HCT116 (cell line): ENCODE measurements around the gene SAP130.

ENCODE experiments used
- ATF3 ChIP-seq: IDR thresholded peaks from 2 replicates; pipeline ENCODE4 v1.6.1; 2012
- CEBPB ChIP-seq: IDR thresholded peaks from 2 replicates; pipeline ENCODE4 v1.6.1; 2012; ENCODE audit warnings: low read depth
- EGR1 ChIP-seq: IDR thresholded peaks from 2 replicates; pipeline ENCODE4 v1.6.1; 2012; ENCODE audit warnings: low read depth
- ELF1 ChIP-seq: IDR thresholded peaks from 2 replicates; pipeline ENCODE4 v1.6.1; 2012; ENCODE audit warnings: low read depth, borderline replicate concordance
- POLR2A ChIP-seq: IDR thresholded peaks from 2 replicates; pipeline ENCODE4 v1.7.0; 2011; ENCODE audit warnings: borderline replicate concordance; ENCODE audit not compliant: insufficient read depth, insufficient read length; ENCODE audit errors: extremely low read depth
- RAD21 ChIP-seq: IDR thresholded peaks from 2 replicates; pipeline ENCODE4 v1.6.1; 2012; ENCODE audit warnings: low read depth, mild to moderate bottlenecking
- REST ChIP-seq: IDR thresholded peaks from 2 replicates; pipeline ENCODE4 v1.6.1; 2012; ENCODE audit warnings: low read depth
- YY1 ChIP-seq: IDR thresholded peaks from 2 replicates; pipeline ENCODE4 v1.6.1; 2011; ENCODE audit warnings: low read length, low read depth, moderate library complexity, mild to moderate bottlenecking; ENCODE audit not compliant: insufficient replicate concordance; ENCODE audit errors: extremely low read depth
- TF ChIP-seq, protein P1 (sequence below), 3 experiments: fragments of 200-600 bp in 1 of 3; sonication (generic) in 1 of 3; IDR thresholded peaks in 2 of 3; conservative IDR thresholded peaks in 1 of 3; 2 replicates each; pipeline ENCODE4 v1.5.1; 2012 to 2017; ENCODE audit warnings: low read depth in 2 of 3, low read length in 2 of 3, antibody characterized with exemption in 1 of 3, borderline replicate concordance in 1 of 3, control low read depth in 1 of 3, mild to moderate bottlenecking in 1 of 3, mixed read lengths in 1 of 3, mixed run types in 1 of 3, moderate library complexity in 1 of 3; ENCODE audit not compliant: insufficient read depth in 1 of 3
- TF ChIP-seq, protein P2 (sequence below): IDR thresholded peaks from 2 replicates; pipeline ENCODE4 v1.6.1; 2011; ENCODE audit warnings: mild to moderate bottlenecking, low read length, moderate library complexity; ENCODE audit not compliant: insufficient replicate concordance; ENCODE audit errors: extremely low read depth

GRCh38 chr2:128053331-128053730 is 25.5 kb upstream of the SAP130 start:
- TF ChIP-seq, protein P1, sequence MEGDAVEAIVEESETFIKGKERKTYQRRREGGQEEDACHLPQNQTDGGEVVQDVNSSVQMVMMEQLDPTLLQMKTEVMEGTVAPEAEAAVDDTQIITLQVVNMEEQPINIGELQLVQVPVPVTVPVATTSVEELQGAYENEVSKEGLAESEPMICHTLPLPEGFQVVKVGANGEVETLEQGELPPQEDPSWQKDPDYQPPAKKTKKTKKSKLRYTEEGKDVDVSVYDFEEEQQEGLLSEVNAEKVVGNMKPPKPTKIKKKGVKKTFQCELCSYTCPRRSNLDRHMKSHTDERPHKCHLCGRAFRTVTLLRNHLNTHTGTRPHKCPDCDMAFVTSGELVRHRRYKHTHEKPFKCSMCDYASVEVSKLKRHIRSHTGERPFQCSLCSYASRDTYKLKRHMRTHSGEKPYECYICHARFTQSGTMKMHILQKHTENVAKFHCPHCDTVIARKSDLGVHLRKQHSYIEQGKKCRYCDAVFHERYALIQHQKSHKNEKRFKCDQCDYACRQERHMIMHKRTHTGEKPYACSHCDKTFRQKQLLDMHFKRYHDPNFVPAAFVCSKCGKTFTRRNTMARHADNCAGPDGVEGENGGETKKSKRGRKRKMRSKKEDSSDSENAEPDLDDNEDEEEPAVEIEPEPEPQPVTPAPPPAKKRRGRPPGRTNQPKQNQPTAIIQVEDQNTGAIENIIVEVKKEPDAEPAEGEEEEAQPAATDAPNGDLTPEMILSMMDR (IDR thresholded peaks at IDR 0.05 in 2 of 3, conservative IDR thresholded peaks at IDR 0.05 in 1 of 3; ENCODE audit: borderline replicate concordance in 1 of 3, insufficient read depth in 1 of 3, low read depth in 2 of 3, low read length in 2 of 3) = no peak
- no peak for TF ChIP-seq RAD21
- no peak for TF ChIP-seq CEBPB
- TF ChIP-seq ELF1 = no peak
- no peak for TF ChIP-seq EGR1
- TF ChIP-seq ATF3 = no peak
- no peak for TF ChIP-seq REST
- no peak for TF ChIP-seq YY1
- TF ChIP-seq POLR2A = no peak
- TF ChIP-seq, protein P2, sequence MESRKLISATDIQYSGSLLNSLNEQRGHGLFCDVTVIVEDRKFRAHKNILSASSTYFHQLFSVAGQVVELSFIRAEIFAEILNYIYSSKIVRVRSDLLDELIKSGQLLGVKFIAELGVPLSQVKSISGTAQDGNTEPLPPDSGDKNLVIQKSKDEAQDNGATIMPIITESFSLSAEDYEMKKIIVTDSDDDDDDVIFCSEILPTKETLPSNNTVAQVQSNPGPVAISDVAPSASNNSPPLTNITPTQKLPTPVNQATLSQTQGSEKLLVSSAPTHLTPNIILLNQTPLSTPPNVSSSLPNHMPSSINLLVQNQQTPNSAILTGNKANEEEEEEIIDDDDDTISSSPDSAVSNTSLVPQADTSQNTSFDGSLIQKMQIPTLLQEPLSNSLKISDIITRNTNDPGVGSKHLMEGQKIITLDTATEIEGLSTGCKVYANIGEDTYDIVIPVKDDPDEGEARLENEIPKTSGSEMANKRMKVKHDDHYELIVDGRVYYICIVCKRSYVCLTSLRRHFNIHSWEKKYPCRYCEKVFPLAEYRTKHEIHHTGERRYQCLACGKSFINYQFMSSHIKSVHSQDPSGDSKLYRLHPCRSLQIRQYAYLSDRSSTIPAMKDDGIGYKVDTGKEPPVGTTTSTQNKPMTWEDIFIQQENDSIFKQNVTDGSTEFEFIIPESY = no peak
